ENCODE results near the gene EPGN.

The EPGN gene, protein sequence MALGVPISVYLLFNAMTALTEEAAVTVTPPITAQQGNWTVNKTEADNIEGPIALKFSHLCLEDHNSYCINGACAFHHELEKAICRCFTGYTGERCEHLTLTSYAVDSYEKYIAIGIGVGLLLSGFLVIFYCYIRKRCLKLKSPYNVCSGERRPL
- 0.07 to 0.77 (median 0.27) reads per million in 3 experiments for total RNA-seq

DNA sequence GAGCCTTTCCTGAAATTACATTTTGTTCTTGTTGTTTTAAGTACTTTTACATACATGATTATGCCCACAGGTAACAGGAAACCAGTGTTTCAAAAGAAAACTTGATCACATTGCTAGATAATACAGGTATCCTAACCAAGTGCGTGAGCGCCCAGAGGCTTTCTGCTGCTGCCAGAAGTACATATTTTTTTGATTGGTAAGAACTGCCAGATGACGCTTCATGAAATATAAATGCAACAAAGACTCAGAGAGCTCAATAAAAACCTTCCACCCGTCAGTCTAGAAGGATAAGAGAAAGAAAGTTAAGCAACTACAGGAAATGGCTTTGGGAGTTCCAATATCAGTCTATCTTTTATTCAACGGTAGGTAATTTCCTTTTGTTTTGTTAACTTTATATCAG lies at the start of gene EPGN:
EPGN (plus strand) TSS at position 256 of the 400 bp plus-strand sequence; CDS start at position 320, 64 bp downstream.
- DNase-seq = peak; percentile 30

DNA sequence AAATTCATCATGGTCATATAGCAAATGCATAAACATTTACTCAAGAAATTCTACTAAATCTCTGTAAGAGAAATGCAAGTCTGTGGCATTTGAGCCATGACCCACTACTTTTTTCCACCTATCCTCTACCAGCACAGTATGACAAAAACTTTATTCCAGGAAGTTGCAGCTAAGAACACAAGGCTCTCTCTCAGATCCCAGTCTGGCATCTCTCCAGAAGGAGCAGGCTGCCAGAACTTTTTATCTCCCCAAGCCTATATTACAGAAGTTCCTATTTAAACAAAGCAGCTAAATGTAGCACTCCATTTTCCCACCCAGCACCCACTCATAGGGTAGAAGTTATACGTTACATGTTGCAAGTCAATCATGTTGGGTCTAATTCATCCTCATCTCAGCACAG lies 49.3 kb upstream of the EPGN start:
- no peak for DNase-seq

- DNase-seq = no peak
Measured at GRCh38 chr4:74260036-74260435, 48.2 kb upstream of the EPGN start.

GRCh38 chr4:74262522-74262921 lies 45.7 kb upstream of the EPGN start:
- DNase-seq = no peak

DNA sequence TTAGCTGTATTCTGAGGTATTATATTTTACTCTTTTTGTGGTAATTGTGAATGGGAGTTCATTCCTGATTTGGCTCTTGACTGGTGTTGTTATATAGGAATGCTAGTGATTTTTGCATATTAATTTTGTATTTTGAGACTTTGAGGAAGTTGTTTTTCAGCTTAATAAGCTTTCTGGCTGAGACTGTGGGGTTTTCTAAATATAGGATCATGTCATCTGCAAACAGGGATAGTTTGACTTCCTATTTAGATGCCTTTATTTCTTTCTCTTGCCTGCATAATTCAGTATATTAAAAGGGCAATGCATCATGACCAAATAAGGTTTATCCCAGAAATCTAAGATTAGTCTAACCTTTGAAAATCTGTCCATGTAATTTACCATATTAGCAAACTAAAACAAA lies 44.7 kb upstream of the EPGN start:
- DNase-seq = no peak

- DNase-seq = no peak
Measured at GRCh38 chr4:74266081-74266480, 42.2 kb upstream of the EPGN start.

GRCh38 chr4:74267998-74268606 lies 40.2 kb upstream of the EPGN start:
- DNase-seq = no peak

GRCh38 chr4:74268643-74269042 lies 39.6 kb upstream of the EPGN start:
- DNase-seq = no peak

DNA sequence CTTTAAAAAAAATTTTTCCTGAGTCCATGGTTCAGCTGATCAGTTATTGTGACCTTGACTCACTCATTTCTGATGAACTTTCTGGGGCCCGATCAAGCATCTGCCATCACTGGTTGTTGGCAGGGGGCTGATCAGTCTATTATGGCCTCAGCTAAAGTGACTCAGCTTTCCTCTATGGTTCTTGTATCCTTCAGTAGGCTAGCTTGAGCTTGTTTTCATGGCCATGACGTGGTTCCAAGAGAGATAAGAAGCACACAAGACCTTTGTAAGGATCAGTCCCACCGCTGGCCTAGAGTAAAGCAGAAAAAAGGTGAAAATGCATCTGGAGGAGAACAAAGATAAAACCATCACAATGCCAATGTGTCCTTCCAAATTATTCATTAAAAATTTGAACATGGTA lies 29.8 kb upstream of the EPGN start:
- no peak for DNase-seq

GRCh38 chr4:74279716-74280115 lies 28.6 kb upstream of the EPGN start:
- DNase-seq = no peak

GRCh38 chr4:74282926-74283325 lies 25.3 kb upstream of the EPGN start:
- no peak for DNase-seq

DNA sequence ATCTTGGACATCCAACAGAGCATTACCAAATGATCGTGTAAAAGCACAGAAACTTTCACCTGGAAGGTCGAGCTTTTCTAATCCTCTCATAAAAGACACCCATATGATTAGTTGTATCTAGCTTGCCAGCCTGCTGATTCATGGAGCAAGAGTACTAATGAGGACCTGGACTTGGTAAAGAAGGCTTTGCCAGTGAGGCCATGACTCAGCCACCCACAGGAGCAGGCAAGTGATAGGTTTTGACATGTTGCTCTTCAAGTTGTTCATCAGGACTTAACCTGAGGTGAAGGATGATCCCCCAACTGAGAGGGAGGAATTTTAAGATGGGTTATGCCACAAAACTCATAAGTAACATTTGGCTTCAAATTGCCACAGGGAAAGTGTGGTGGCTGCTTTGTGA lies 24.7 kb upstream of the EPGN start:
- DNase-seq = no peak

DNA sequence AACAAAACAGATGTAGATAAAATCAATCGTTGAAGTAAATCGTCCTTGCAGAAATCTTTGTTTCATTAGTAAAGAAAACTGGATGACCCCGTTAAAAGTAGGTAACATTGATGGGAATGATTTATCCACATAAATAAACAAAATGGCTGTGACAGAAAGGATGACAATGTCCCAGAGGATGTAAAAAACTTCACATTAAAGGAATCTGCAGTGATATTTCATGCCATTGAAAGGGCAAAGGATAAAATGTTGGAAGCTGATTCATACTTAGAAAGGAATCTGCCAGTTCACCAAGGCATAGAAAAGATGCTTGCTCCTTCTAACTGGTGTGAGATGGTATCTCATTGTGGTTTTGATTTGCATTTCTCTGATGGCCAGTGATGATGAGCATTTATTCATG lies 24.2 kb upstream of the EPGN start:
- DNase-seq = no peak

- DNase-seq = no peak
Measured at GRCh38 chr4:74287164-74287563, 21.1 kb upstream of the EPGN start.

- DNase-seq = no peak
Measured at GRCh38 chr4:74287791-74288190, 20.5 kb upstream of the EPGN start.

- DNase-seq = no peak
Measured at GRCh38 chr4:74291471-74291870, 16.8 kb upstream of the EPGN start.

DNA sequence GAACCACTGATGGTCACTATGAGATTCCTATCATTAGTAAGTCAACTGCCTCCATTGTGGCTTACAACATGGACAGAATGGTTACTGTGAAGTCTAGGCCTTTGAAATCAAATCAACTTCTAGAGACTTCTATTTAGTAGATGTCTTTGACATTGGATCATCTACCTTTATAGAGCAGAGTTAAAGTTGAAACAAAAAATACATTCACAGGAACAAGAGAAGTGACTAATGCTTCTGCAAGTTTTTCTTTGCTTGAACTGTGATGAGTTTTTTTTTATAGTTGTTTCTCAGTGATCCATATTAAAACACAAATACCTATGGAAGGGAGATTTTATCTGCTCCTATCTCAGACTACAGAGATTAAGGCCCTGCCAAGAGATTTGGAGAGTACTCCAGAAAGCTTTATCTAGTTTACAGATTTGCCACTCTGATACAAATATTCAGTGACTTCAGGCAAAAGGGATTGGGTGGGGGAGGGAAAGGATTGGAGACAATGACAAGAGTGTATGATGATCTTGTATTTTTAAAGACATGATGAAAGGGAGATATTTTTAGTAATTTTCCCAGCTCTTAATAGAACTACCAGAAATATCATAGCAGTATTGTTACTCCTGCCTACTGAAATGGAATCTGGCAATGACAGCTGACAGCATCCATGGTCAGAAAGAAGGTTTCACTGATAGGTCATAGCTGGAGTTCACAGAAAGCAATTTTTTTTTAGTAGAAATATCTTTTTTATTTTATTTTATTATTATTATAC lies 16.0 kb upstream of the EPGN start:
- no peak for DNase-seq

DNA sequence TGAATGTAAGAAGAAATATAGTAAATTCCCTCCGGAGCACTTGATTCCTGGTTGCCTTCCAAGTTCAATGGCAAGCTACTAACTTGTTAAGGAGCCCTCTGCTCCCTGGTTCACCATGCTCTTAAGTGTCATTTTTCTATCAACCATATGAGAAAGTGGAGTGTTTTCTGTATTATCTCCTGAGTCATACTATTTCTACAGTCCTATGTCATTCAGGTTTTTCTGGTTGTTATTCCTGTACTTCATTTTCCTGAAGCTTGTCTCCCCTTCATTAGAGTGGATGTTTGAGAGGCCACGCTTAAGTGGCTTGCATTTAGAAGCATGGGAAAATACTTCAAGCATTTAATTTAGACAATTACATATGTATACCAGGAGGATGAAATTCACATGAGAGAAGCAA lies 14.7 kb upstream of the EPGN start:
- no peak for DNase-seq

- DNase-seq = no peak
Measured at GRCh38 chr4:74294681-74295080, 13.6 kb upstream of the EPGN start.

DNA sequence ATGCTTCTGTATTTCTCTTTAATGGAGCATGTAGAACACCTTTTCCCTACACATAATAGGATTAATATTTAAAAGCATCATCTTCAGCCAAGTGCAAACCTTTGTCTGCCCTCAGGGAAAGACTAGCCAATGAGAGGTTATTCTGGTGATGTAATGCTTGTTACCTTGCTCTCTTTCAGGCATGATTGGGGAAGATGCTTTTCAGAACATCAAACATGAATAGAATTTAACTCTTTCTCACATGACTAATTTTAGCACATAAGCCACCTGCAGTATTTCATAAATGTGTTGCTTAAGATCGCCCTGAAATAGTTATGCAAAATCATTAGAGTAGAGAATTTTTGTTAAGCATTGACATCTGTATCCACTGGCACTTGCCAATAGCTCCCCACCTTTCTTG lies 10.7 kb upstream of the EPGN start:
- DNase-seq = no peak

DNA sequence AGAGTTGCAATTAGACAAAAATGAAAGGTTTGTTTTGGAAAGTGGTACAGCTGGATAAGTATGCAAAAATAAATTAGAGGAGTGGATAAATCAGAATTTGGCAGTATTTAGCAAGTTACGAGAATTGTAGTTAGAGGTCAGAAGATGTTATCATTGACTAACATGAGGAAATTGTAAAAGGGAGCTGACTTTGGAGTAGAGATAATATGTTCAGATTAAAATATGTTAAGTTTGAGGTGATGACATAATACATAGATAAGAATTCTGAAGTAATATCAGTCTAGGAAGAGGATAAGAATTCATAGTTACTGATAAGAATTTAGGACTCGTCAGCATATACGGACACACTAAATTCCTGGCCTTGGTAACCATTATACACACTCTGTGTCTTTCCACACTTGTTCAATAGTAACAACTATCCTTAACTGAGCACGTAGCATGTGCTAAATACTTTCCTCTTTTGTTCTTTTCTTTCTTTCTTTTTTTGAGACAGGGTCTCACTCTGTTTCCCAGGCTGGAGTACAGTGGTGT lies 4.1 kb upstream of the EPGN start:
- no peak for DNase-seq

DNA sequence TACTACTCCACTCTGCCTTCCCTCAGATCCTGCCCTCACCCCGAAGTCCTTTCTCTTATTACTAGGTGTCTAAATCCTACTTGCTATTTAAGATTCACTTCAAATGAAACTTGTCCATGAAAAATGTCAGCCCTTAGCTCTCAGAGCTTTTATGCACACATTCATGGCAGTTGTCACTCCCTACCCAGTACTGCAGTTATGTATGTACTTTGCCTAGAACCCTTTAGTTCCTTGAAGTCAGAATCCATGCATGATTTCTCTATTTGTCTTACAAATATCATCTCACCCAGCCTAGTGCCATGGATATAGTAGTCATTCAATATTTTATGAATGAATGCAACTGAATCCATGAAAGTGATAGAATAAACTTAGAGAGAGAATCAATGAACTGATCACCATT lies 3.3 kb upstream of the EPGN start:
- DNase-seq = no peak

DNA sequence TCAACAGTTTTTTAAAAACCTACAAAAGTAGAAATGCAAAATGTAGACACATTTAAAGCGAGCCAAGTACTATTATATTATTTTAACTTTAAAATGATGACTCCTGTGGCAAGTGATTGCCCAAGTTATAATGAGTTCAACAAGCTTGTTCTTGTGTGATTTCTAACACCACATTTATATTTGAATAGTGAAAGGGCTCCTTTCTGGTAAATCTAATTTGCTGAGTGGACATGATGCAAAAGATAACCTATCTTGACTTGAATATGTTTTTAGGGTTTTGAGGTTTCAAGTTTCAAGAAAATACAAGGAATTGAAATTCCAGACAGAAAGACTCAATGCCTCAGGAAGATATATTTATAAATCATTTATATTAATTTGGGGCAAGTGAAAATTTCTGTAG lies 1.1 kb upstream of the EPGN start:
- DNase-seq = no peak

DNA sequence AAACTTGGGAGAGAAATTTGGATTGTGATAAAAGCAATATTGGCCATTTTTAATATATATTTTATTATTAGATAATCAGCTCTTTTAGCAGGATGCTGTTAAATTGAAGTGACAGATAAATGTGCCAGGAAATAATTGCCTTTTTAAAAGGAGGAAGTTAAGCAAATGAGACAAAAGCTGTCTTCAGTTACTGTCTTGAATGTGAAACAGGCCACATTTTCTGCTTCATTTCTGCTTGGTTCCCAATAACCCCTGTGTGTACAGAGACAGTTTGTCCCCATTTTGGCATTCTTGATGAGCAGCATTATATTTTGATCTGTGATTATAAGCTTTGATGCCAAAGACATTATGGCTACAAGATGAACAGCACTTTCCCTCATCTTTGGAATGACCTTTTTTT lies 953 bp downstream of the EPGN start:
- DNase-seq = no peak
